Kidney capillary endothelial cell (primary cell): ENCODE data around the gene ADGRB2.

Experiments
- DNase-seq: peaks from one replicate; pipeline ENCODE4 v3.0.0-alpha.2; 2018; ENCODE audit warnings: low spot score

The ADGRB2 gene

GRCh38 chr1:31679091-31679490 is 85.0 kb downstream of the ADGRB2 start:
- no peak for DNase-seq

- DNase-seq = no peak
Observed at GRCh38 chr1:31678681-31679080, 85.5 kb downstream of the ADGRB2 start.

GRCh38 chr1:31677949-31678348 is 86.2 kb downstream of the ADGRB2 start:
- no peak for DNase-seq

GRCh38 chr1:31677401-31677800 is 86.7 kb downstream of the ADGRB2 start:
- no peak for DNase-seq
